ENCODE measurements around the gene PHACTR4. TPM values are rescaled to one million over a fixed set of nuclear protein-coding genes. Genes with fewer than 3 reads are reported as not detected.

The PHACTR4 gene
- total and polyA plus RNA-seq, 2 of the 8 experiments (the other 6 are each of a cell fraction or from before 2014, with no cell fraction given) = 23.7 to 57.8 TPM

DNA sequence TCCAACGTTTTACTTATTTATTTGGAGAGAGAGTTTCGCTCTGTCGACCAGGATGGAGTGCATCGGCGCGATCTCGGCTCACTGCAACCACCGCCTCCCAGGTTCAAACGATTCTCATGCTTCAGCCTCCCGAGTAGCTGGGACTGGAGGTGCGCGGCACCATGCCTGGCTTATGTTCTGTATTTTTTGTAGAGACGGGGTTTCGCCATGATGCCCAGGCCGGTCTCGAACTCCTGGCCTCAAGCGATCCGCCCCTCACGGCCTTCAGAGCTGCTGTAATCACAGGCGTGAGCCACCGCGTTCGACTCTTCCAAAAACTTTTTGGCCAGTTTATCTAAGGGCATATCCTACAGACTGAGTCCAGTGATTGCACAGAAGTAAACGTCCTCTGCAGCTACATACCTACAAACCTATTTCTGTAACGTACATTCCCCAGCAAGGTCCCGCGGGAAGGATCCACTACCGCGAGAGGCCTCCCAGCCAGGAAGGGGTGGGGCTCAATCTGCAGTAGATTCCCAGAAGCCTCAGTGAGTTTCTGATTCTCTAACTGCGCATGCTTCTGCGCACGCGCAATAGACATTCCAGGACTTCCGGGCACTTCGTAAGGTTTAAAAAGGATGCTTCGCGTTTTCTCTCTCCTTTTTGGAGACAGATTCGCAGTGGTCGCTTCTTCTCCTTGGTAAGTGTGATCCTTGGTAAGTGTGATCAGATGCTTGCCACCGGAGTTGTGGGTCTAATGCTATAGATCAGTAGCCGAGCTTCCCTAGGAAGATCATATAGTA, 136.1 kb downstream of the PHACTR4 start, which contains the start of gene RCC1 (continued):
- TF ChIP-seq FOSL1 (IDR thresholded peaks at IDR 0.05; ENCODE audit: insufficient read depth, low read depth, low read length) (no peak), SRF (IDR thresholded peaks at IDR 0.05; ENCODE audit: low read depth, low read length) (no peak), TBP (IDR thresholded peaks at IDR 0.05; ENCODE audit: low read depth, low read length) (peak; percentile 99), CREB1 (IDR thresholded peaks at IDR 0.05) (no peak), ASH2L (IDR thresholded peaks at IDR 0.05; ENCODE audit: low read length) (peak; percentile 66), POLR2AphosphoS5 (IDR thresholded peaks at IDR 0.05; ENCODE audit: low read depth, low read length) (peak; percentile 99), SP4 (IDR thresholded peaks at IDR 0.05; ENCODE audit: low read length) (no peak), GTF2F1 (IDR thresholded peaks at IDR 0.05; ENCODE audit: borderline replicate concordance, low read depth, low read length) (peak; percentile 99), CBX8 (IDR thresholded peaks at IDR 0.05; ENCODE audit: borderline replicate concordance, low read depth, low read length) (no peak), YY1 (IDR thresholded peaks at IDR 0.05; ENCODE audit: low read depth, low read length) (0 out of 2 replicates have a peak, but pooled peaks have one; percentile 15), SIRT6 (IDR thresholded peaks at IDR 0.05; ENCODE audit: low read length) (no peak), CEBPB (IDR thresholded peaks at IDR 0.05; ENCODE audit: low read depth, low read length) (no peak), BACH1 (IDR thresholded peaks at IDR 0.05; ENCODE audit: low read length) (no peak; the same call in 1 of the 2 replicates), NANOG (IDR thresholded peaks at IDR 0.05; ENCODE audit: insufficient read depth, low read depth, low read length, poor library complexity, severe bottlenecking) (no peak), BCL11A (IDR thresholded peaks at IDR 0.05; ENCODE audit: low read depth in 2 of 2, low read length in 2 of 2) (no peak), KDM5A (IDR thresholded peaks at IDR 0.05; ENCODE audit: low read length) (no peak), CBX5 (IDR thresholded peaks at IDR 0.05; ENCODE audit: low read depth, low read length) (no peak), HDAC2 (IDR thresholded peaks at IDR 0.05; ENCODE audit: borderline replicate concordance in 1 of 2, low read depth in 2 of 2, low read length in 2 of 2) (no peak)
- TF ChIP-seq, protein P1, sequence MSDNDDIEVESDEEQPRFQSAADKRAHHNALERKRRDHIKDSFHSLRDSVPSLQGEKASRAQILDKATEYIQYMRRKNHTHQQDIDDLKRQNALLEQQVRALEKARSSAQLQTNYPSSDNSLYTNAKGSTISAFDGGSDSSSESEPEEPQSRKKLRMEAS (IDR thresholded peaks at IDR 0.05) = no peak; the same call in 1 of the 2 replicates
- TF ChIP-seq, protein P2, sequence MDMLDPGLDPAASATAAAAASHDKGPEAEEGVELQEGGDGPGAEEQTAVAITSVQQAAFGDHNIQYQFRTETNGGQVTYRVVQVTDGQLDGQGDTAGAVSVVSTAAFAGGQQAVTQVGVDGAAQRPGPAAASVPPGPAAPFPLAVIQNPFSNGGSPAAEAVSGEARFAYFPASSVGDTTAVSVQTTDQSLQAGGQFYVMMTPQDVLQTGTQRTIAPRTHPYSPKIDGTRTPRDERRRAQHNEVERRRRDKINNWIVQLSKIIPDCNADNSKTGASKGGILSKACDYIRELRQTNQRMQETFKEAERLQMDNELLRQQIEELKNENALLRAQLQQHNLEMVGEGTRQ (IDR thresholded peaks at IDR 0.05; ENCODE audit: low read length) = no peak
- TF ChIP-seq, protein P3, sequence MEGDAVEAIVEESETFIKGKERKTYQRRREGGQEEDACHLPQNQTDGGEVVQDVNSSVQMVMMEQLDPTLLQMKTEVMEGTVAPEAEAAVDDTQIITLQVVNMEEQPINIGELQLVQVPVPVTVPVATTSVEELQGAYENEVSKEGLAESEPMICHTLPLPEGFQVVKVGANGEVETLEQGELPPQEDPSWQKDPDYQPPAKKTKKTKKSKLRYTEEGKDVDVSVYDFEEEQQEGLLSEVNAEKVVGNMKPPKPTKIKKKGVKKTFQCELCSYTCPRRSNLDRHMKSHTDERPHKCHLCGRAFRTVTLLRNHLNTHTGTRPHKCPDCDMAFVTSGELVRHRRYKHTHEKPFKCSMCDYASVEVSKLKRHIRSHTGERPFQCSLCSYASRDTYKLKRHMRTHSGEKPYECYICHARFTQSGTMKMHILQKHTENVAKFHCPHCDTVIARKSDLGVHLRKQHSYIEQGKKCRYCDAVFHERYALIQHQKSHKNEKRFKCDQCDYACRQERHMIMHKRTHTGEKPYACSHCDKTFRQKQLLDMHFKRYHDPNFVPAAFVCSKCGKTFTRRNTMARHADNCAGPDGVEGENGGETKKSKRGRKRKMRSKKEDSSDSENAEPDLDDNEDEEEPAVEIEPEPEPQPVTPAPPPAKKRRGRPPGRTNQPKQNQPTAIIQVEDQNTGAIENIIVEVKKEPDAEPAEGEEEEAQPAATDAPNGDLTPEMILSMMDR (IDR thresholded peaks at IDR 0.05; ENCODE audit: control extremely low read depth in 1 of 3, insufficient read depth in 1 of 3, low read depth in 1 of 3, low read length in 3 of 3) = 0 out of 4 replicates have a peak, but pooled peaks of 1 of the 3 experiments have one; percentile 3

All from H1 (cell line).